Measurements from ENCODE around the gene CDK17.
A peak's percentile ranks its signal among the peaks of the same experiment; 100 is the strongest.
"Not testable (repeated sequence)": the region's sequence is repeated elsewhere in the genome, so short reads cannot be mapped to it uniquely, and the experiment has no call there.

CDK17 gene

DNA sequence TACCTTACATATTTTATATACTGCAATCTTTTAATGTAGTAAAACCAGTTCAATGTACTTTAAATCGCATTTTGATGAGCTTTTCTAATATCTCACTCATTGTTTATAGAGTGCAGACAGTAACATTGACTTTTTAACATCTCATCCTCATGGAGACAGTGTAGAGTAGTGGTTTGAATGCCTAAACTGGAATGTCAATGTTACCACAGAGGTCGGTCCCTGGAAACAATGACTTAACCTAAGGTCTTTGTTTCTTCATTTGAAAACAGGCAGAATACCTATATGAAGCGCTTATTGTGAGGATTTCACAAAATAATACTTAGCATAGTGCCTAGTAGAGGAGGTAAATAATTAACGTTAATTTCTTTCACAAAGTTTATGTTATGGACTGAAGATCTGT lies 5.0 kb downstream of the CDK17 start:
- DNase-seq, result peak; percentile 48
- no peak overlapping the region for H3K18ac ChIP-seq (ENCODE audit: low read length)
- no peak overlapping the region for H3K27ac ChIP-seq (ENCODE audit: low read depth, low read length)
- no CpG with 5 or more reads among the region's 4 CpGs for WGBS (ENCODE audit: extremely low coverage, insufficient coverage, low lambda C conversion rate)
- no peak overlapping the region for H2BK120ac ChIP-seq (ENCODE audit: low read depth, low read length)
- no peak overlapping the region for H2BK5ac ChIP-seq (ENCODE audit: low read length)
- H3K56ac ChIP-seq (ENCODE audit: low read length), result no peak overlapping the region
- H3K79me2 ChIP-seq (ENCODE audit: control insufficient read depth, insufficient read depth, low read length), result peaks cover 49% of the 10 kb centered on the region
- H3K27me3 ChIP-seq (ENCODE audit: insufficient read depth, low read length, poor library complexity), result no peaks in the 10 kb centered on the region
- no peak overlapping the region for H3K4ac ChIP-seq (ENCODE audit: low read depth, low read length)
- H3K36me3 ChIP-seq (ENCODE audit: control insufficient read depth, insufficient read depth, low read length), result no peaks in the 10 kb centered on the region
- H3K9ac ChIP-seq (ENCODE audit: low read length), result no peak overlapping the region
- no peak overlapping the region for H3K4me2 ChIP-seq (ENCODE audit: low read length)
- no peak overlapping the region for H2AK5ac ChIP-seq (ENCODE audit: low read length)
- no peak overlapping the region for H3K4me3 ChIP-seq (ENCODE audit: low read length)
- no peak overlapping the region for H3K23ac ChIP-seq (ENCODE audit: low read length)
- H3K4me1 ChIP-seq (ENCODE audit: control insufficient read depth, low read depth, low read length), result no peaks in the 10 kb centered on the region
- H3K79me1 ChIP-seq (ENCODE audit: low read length), result peaks cover 5% of the 10 kb centered on the region
- no peak overlapping the region for H4K5ac ChIP-seq (ENCODE audit: low read length)
- no peak overlapping the region for H4K8ac ChIP-seq (ENCODE audit: low read depth, low read length)
- no peak overlapping the region for H2BK15ac ChIP-seq (replicated peaks; ENCODE audit: low read depth)

GRCh38 chr12:96393229-96393628 lies 7.0 kb downstream of the CDK17 start:
- peaks cover 43% of the 10 kb centered on the region for H3K79me2 ChIP-seq (ENCODE audit: control insufficient read depth, insufficient read depth, low read length)
- not testable (repeated sequence) for H4K8ac ChIP-seq (ENCODE audit: low read depth, low read length); H3K27me3 ChIP-seq (ENCODE audit: insufficient read depth, low read length, poor library complexity); H3K79me1 ChIP-seq (ENCODE audit: low read length); H2BK120ac ChIP-seq (ENCODE audit: low read depth, low read length); H3K9ac ChIP-seq (ENCODE audit: low read length); H2AK5ac ChIP-seq (ENCODE audit: low read length); H3K27ac ChIP-seq (ENCODE audit: low read depth, low read length); H3K36me3 ChIP-seq (ENCODE audit: control insufficient read depth, insufficient read depth, low read length); H3K4me2 ChIP-seq (ENCODE audit: low read length); H3K23ac ChIP-seq (ENCODE audit: low read length); H2BK5ac ChIP-seq (ENCODE audit: low read length); H4K5ac ChIP-seq (ENCODE audit: low read length); H3K4ac ChIP-seq (ENCODE audit: low read depth, low read length); H3K4me3 ChIP-seq (ENCODE audit: low read length); H3K18ac ChIP-seq (ENCODE audit: low read length); H2BK15ac ChIP-seq (replicated peaks; ENCODE audit: low read depth); H3K56ac ChIP-seq (ENCODE audit: low read length); H3K4me1 ChIP-seq (ENCODE audit: control insufficient read depth, low read depth, low read length); DNase-seq
- no CpG with 5 or more reads among the region's 5 CpGs for WGBS (ENCODE audit: extremely low coverage, insufficient coverage, low lambda C conversion rate)

- no CpG with 5 or more reads among the region's 5 CpGs for WGBS (ENCODE audit: extremely low coverage, insufficient coverage, low lambda C conversion rate)
- Histone ChIP-seq H4K8ac (ENCODE audit: low read depth, low read length) (no peak overlapping the region), H3K27ac (ENCODE audit: low read depth, low read length) (no peak overlapping the region), H3K4me1 (ENCODE audit: control insufficient read depth, low read depth, low read length) (no peaks in the 10 kb centered on the region), H3K23ac (ENCODE audit: low read length) (no peak overlapping the region), H3K79me2 (ENCODE audit: control insufficient read depth, insufficient read depth, low read length) (peaks cover 46% of the 10 kb centered on the region), H2AK5ac (ENCODE audit: low read length) (no peak overlapping the region), H3K79me1 (ENCODE audit: low read length) (peaks cover 4% of the 10 kb centered on the region), H3K4ac (ENCODE audit: low read depth, low read length) (no peak overlapping the region), H3K4me3 (ENCODE audit: low read length) (no peak overlapping the region), H3K18ac (ENCODE audit: low read length) (no peak overlapping the region), H3K56ac (ENCODE audit: low read length) (no peak overlapping the region), H3K9ac (ENCODE audit: low read length) (no peak overlapping the region), H2BK120ac (ENCODE audit: low read depth, low read length) (no peak overlapping the region), H4K5ac (ENCODE audit: low read length) (no peak overlapping the region), H2BK5ac (ENCODE audit: low read length) (no peak overlapping the region), H3K27me3 (ENCODE audit: insufficient read depth, low read length, poor library complexity) (no peaks in the 10 kb centered on the region), H2BK15ac (replicated peaks; ENCODE audit: low read depth) (no peak overlapping the region), H3K4me2 (ENCODE audit: low read length) (no peak overlapping the region), H3K36me3 (ENCODE audit: control insufficient read depth, insufficient read depth, low read length) (no peaks in the 10 kb centered on the region)
- no peak for DNase-seq
Observed at GRCh38 chr12:96392397-96392796, 7.8 kb downstream of the CDK17 start.

GRCh38 chr12:96387981-96388380 lies 12.3 kb downstream of the CDK17 start:
- Histone ChIP-seq H2BK5ac (ENCODE audit: low read length) (no peak overlapping the region), H3K56ac (ENCODE audit: low read length) (no peak overlapping the region), H3K4me1 (ENCODE audit: control insufficient read depth, low read depth, low read length) (no peaks in the 10 kb centered on the region), H3K4me3 (ENCODE audit: low read length) (no peak overlapping the region), H3K18ac (ENCODE audit: low read length) (no peak overlapping the region), H3K23ac (ENCODE audit: low read length) (no peak overlapping the region), H3K79me1 (ENCODE audit: low read length) (peaks cover 15% of the 10 kb centered on the region), H2BK120ac (ENCODE audit: low read depth, low read length) (no peak overlapping the region), H3K9ac (ENCODE audit: low read length) (no peak overlapping the region), H2AK5ac (ENCODE audit: low read length) (no peak overlapping the region), H3K36me3 (ENCODE audit: control insufficient read depth, insufficient read depth, low read length) (no peaks in the 10 kb centered on the region), H3K27me3 (ENCODE audit: insufficient read depth, low read length, poor library complexity) (no peaks in the 10 kb centered on the region), H4K8ac (ENCODE audit: low read depth, low read length) (no peak overlapping the region), H3K4me2 (ENCODE audit: low read length) (no peak overlapping the region), H3K27ac (ENCODE audit: low read depth, low read length) (no peak overlapping the region), H3K79me2 (ENCODE audit: control insufficient read depth, insufficient read depth, low read length) (peaks cover 48% of the 10 kb centered on the region), H3K4ac (ENCODE audit: low read depth, low read length) (no peak overlapping the region), H2BK15ac (replicated peaks; ENCODE audit: low read depth) (no peak overlapping the region), H4K5ac (ENCODE audit: low read length) (no peak overlapping the region)
- WGBS (ENCODE audit: extremely low coverage, insufficient coverage, low lambda C conversion rate), result no CpG with 5 or more reads among the region's 1 CpG
- DNase-seq, result no peak

GRCh38 chr12:96386794-96387193 lies 13.4 kb downstream of the CDK17 start:
- no CpG with 5 or more reads among the region's 2 CpGs for WGBS (ENCODE audit: extremely low coverage, insufficient coverage, low lambda C conversion rate)
- Histone ChIP-seq H2BK120ac (ENCODE audit: low read depth, low read length) (no peak overlapping the region), H3K79me2 (ENCODE audit: control insufficient read depth, insufficient read depth, low read length) (peaks cover 44% of the 10 kb centered on the region), H3K27me3 (ENCODE audit: insufficient read depth, low read length, poor library complexity) (no peaks in the 10 kb centered on the region), H3K23ac (ENCODE audit: low read length) (no peak overlapping the region), H3K79me1 (ENCODE audit: low read length) (peaks cover 12% of the 10 kb centered on the region), H3K4me2 (ENCODE audit: low read length) (no peak overlapping the region), H4K8ac (ENCODE audit: low read depth, low read length) (no peak overlapping the region), H3K4me3 (ENCODE audit: low read length) (no peak overlapping the region), H2BK15ac (replicated peaks; ENCODE audit: low read depth) (no peak overlapping the region), H3K56ac (ENCODE audit: low read length) (no peak overlapping the region), H3K36me3 (ENCODE audit: control insufficient read depth, insufficient read depth, low read length) (no peaks in the 10 kb centered on the region), H3K4ac (ENCODE audit: low read depth, low read length) (no peak overlapping the region), H2AK5ac (ENCODE audit: low read length) (no peak overlapping the region), H2BK5ac (ENCODE audit: low read length) (no peak overlapping the region), H3K4me1 (ENCODE audit: control insufficient read depth, low read depth, low read length) (no peaks in the 10 kb centered on the region), H4K5ac (ENCODE audit: low read length) (no peak overlapping the region), H3K27ac (ENCODE audit: low read depth, low read length) (no peak overlapping the region), H3K9ac (ENCODE audit: low read length) (no peak overlapping the region), H3K18ac (ENCODE audit: low read length) (no peak overlapping the region)
- no peak for DNase-seq

DNA sequence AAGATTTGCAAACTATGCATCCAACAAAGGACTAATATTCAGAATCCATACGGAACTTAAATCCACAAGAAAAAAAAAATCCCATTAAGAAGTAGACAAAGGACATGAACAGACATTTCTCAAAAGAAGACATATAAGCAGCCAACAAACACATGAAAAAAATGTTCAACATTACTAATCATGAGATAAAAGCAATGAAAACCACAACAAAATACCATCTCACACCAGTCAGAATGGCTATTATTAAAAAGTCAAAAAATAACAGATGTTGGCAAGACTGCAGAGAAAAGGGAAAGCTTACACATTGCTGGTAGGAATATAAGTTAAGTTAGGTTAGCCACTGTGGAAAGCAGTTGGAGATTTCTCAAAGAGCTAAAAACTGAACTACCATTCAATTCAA lies 16.2 kb downstream of the CDK17 start:
- Histone ChIP-seq H3K4me2 (ENCODE audit: low read length) (no peak overlapping the region), H3K23ac (ENCODE audit: low read length) (no peak overlapping the region), H3K79me2 (ENCODE audit: control insufficient read depth, insufficient read depth, low read length) (peaks cover 49% of the 10 kb centered on the region), H3K27me3 (ENCODE audit: insufficient read depth, low read length, poor library complexity) (no peaks in the 10 kb centered on the region), H3K27ac (ENCODE audit: low read depth, low read length) (no peak overlapping the region), H4K8ac (ENCODE audit: low read depth, low read length) (no peak overlapping the region), H3K79me1 (ENCODE audit: low read length) (peaks cover 14% of the 10 kb centered on the region), H3K9ac (ENCODE audit: low read length) (no peak overlapping the region), H4K5ac (ENCODE audit: low read length) (no peak overlapping the region), H3K36me3 (ENCODE audit: control insufficient read depth, insufficient read depth, low read length) (no peaks in the 10 kb centered on the region), H2BK5ac (ENCODE audit: low read length) (no peak overlapping the region), H2BK120ac (ENCODE audit: low read depth, low read length) (no peak overlapping the region), H3K4me3 (ENCODE audit: low read length) (no peak overlapping the region), H3K56ac (ENCODE audit: low read length) (no peak overlapping the region), H3K18ac (ENCODE audit: low read length) (no peak overlapping the region), H3K4ac (ENCODE audit: low read depth, low read length) (no peak overlapping the region), H2BK15ac (replicated peaks; ENCODE audit: low read depth) (no peak overlapping the region), H2AK5ac (ENCODE audit: low read length) (no peak overlapping the region), H3K4me1 (ENCODE audit: control insufficient read depth, low read depth, low read length) (no peaks in the 10 kb centered on the region)
- no peak for DNase-seq
- WGBS (ENCODE audit: extremely low coverage, insufficient coverage, low lambda C conversion rate), result no CpG with 5 or more reads among the region's 1 CpG

Measured in mesendoderm (in vitro differentiated cells).